SIG-M5 (cell line): Measurements from ENCODE around the gene UMAD1.

Source experiments
- DNase-seq: peaks from one replicate; lab custom pipeline; 2025; lab: John Stamatoyannopoulos, UW

Gene UMAD1

GRCh38 chr7:7720750-7721621 is 80.4 kb downstream of the UMAD1 start:
- DNase-seq, result no peak

GRCh38 chr7:7731732-7732131 is 91.2 kb downstream of the UMAD1 start:
- DNase-seq, result no peak

- no peak for DNase-seq
Observed at GRCh38 chr7:7732621-7733281, 92.2 kb downstream of the UMAD1 start.

- DNase-seq, result no peak
Observed at GRCh38 chr7:7736671-7737070, 96.1 kb downstream of the UMAD1 start.

GRCh38 chr7:7737674-7738073 is 97.1 kb downstream of the UMAD1 start:
- DNase-seq, result no peak

DNA sequence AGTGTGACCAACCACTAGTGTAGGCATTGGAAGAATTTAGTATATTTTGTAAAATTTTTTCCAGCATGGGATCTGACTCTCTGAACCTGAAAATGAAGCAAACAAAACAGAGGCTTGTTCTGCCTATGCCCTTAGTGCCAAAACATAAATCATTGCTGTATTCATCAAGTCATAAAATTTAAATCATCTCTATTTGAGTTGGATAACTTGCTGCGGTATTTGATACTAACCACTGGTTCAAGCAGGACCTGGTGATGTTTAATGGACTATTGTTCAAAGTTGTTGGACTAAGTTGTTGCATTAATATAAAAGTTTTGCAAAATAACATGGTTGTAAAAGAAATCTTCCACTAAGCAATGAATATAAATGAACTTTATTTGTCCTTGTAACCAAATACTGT is 97.6 kb downstream of the UMAD1 start:
- no peak for DNase-seq

- DNase-seq, result no peak
Observed at GRCh38 chr7:7738622-7739021, 98.1 kb downstream of the UMAD1 start.

DNA sequence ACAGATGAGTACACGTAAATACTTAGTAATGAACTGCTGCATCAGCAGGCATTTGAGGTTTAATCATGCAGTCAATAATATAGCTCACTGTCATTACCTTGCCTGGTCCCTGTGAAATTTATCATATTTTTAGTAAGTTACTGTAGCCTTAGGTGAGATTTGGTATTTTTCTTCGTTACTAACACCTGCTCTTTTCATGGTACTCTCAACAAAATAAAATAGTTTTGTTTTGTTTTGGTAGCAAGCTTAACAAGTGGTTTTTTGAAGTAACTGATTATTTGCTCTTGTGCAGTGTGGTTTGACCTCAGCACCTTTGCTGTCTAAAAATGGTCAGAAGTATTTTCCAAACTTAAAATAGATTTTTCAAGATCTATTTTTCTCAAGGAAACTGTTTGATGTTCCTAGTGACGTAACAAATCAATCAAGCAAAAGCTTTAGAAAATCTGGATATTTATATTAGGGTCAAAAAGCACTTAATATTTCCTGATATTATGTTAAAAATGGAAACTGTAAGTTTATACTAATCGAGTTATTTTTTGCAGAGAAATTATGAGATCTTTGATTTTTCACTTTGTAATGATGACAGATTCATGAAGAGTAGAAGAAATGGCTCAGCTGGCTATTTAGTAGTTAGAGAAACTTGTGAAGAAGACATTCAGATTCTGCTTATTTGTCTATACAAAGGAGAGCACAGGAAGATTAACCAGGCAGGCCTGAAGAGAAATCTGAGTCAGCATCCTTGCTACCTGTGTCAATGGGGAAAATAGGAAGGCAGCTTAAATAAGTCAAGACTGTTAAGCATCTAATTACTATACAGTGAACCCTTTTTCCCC is 98.9 kb downstream of the UMAD1 start:
- no peak for DNase-seq

- DNase-seq, result no peak
Observed at GRCh38 chr7:7740037-7740355, 99.4 kb downstream of the UMAD1 start.

- no peak for DNase-seq
Observed at GRCh38 chr7:7742223-7742622, 101.7 kb downstream of the UMAD1 start.

DNA sequence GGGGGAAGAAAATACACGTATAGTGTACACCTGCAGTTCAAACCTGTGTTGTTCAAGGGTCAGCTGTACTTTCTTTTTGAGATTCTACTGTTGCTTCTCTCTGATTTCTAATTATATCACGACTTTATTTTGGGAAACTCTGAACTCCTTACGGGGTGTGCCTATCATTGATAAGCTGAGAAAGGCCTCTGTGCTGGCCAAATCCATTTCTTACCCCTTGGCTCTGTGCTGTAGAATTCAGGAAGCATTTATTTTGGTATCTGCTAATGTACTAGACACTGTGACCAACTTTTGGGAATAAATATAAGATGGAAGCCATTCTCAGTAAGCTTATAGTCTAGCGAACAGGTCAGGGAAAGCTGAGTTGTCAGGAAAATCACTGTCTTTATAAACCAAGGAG is 104.7 kb downstream of the UMAD1 start:
- no peak for DNase-seq

DNA sequence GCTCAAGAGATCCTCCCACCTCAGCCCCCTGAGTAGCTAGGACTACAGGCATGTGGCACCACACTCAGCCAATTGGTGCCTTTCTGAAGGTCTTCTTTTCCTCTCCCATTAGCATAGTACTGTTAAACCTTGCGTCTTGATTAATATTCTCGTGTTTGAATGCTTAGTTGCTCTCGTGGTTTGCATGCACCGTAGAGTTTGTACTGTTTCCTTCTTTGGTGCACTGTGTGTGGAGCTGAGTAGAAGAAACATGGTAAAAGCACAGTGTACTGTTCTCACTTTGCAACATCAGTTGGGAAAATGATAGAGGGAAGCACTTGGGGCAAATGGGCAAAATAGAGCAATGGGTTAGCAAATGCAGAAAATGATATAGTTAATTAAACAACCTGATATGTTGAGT is 105.4 kb downstream of the UMAD1 start:
- no peak for DNase-seq

DNA sequence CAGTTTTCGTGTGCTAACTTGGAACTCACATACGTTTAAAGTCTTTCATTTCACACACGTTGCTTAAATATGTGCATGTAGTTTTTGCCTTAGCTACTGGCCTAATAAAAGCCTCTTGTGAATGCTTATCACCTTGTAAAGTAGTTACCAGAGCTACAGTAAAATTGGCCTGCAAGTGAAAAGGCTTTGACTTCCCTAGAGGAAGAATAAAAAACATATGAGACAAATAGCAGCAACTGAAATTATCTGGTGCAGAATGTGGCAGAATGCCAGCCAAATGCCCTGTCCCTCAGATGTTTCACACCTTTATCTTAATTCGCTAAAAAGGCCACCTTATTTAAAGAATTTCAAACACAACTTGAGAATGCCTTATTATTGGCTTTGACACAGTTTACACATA is 105.9 kb downstream of the UMAD1 start:
- DNase-seq, result no peak

GRCh38 chr7:7750571-7751242 is 110.2 kb downstream of the UMAD1 start:
- no peak for DNase-seq

DNA sequence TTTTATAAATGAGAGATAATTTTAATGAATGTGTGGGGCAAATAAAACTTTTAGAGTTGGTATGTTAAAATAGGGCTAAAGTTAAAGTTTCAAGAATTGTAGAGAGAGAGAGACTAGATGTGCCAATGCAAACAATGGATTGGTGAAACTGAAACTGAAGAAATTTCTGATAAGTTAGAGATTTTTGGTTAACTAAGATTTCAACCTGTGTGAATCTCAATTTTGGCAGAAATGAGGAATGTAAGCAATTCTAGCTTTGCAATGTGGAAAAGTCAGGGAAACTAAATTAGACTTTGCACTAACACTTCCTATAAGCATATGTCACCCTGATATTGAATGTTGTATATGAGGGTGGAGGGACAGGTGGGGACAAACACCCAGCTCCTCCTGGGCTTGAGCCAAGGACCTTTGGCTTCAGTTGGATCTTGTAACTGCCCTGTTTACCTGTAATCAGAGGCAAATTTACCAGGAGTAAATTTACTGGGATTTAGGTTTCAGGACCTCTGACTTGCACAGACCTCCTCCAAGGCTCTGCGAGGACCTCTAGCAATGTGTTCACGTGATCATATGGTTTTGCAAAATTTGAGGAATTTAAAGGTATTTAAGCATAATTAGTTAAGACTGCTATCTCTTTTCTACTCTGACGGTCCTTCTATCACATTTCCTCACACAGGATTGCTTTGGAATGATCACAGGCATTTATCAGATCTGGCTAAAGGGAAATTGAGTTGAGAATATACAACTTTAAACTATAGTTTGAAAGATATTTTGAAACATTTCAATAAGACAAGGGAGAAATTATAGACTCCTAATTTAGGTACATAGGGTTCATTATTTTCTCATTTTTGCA is 110.9 kb downstream of the UMAD1 start:
- DNase-seq, result no peak

DNA sequence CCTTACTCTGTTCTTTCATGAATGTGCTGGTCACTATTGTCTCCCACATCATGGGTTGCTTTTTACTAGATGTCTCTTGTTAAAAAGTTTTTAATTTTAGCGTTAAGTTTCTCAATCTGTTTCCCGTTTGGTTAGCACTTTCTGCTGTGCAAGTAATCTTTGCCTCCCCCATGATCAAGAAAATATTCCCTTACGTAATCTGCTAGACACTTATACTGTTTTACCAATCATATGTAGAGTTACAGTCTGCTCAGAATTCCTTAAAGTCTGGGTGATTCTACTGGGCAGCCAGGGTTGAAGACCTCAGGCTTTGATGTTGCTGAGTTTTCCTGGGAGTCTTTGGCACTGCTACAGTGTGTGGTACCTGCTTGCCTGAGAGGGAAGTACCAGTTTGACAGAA is 116.0 kb downstream of the UMAD1 start:
- DNase-seq, result no peak

- DNase-seq, result no peak
Observed at GRCh38 chr7:7757576-7757975, 117.0 kb downstream of the UMAD1 start.

DNA sequence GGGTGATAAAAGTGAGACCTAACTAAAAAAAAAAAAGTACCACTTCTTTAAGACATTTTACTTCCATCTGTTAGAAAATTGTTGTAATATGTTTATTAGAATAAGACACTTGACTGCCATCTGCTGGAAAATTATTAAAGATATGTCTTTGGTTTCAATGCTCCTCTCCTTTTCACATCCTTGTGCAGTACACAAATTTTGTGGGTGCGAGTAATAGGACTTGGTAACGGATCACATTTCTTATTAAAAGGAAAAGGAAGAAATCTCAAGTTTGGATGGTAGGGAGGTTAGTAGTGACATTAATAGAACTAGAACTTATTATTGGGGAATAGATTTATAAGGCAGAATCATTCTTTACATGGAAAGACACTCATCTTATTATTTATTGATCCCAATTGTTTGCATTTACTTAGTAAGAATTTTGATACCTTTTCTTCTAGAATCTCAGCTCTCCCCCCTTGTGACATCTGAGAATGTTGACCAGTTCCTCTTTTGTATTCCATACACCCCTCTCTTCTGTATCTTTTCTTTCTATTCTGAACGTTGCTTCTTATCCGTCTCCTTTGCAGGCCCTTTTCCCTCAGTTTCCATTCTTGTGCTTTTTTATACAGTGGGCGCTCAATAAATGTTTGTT is 120.9 kb downstream of the UMAD1 start:
- no peak for DNase-seq

- DNase-seq, result no peak
Observed at GRCh38 chr7:7761974-7762779, 121.6 kb downstream of the UMAD1 start.
